ENCODE measurements around the gene SFXN5.

SFXN5 gene

GRCh38 chr2:73070643-73071359 lies 711 bp downstream of the SFXN5 start (continued):
- TF ChIP-seq EGR2 (tag by site-specific recombination; IDR thresholded peaks at IDR 0.05; ENCODE audit: low read depth): 0 out of 2 replicates have a peak, but pooled peaks have one; percentile 14
- no peak for TF ChIP-seq ZNF747 (tag by site-specific recombination; IDR thresholded peaks at IDR 0.05)
- no peak for TF ChIP-seq ZNF580 (tag by site-specific recombination; IDR thresholded peaks at IDR 0.05)
- TF ChIP-seq ZNF223 (tag by site-specific recombination; IDR thresholded peaks at IDR 0.05): no peak
- no peak for TF ChIP-seq ZSCAN16 (tag by site-specific recombination; IDR thresholded peaks at IDR 0.05)
- no peak for TF ChIP-seq ZNF513 (tag by site-specific recombination; IDR thresholded peaks at IDR 0.05)
- TF ChIP-seq ZNF202 (tag by site-specific recombination; IDR thresholded peaks at IDR 0.05; ENCODE audit: borderline replicate concordance): no peak
- no peak for TF ChIP-seq PRDM6 (tag by site-specific recombination; IDR thresholded peaks at IDR 0.05)
- TF ChIP-seq TSHZ1 (tag by site-specific recombination; IDR thresholded peaks at IDR 0.05; ENCODE audit: borderline replicate concordance): no peak
- TF ChIP-seq PBX3 (CRISPR knock-in tag; IDR thresholded peaks at IDR 0.05): no peak; the same call in 1 of the 2 replicates

GRCh38 chr2:73069855-73070642 lies 1.5 kb downstream of the SFXN5 start:
- peak overlapping the region; percentile 90 for H3K4me3 ChIP-seq (ENCODE audit: low read depth, low read length)
- CTCF ChIA-PET: interaction anchor here (1.1 kb wide), 1 partner anchor 15 kb away, joined by 3 read pairs; no protein-coding TSS in a partner anchor
- POLR2A ChIA-PET: no interaction called here
- no peaks in the 10 kb centered on the region for H3K9me3 ChIP-seq (ENCODE audit: control insufficient read depth, insufficient read depth, low read depth, low read length)
- peaks cover 3 to 20% of the 10 kb centered on the region in 2 experiments; a peak in 2 of 3 replicates for H3K36me3 ChIP-seq (ENCODE audit: control insufficient read depth in 2 of 2, insufficient read depth in 1 of 2, low read length in 2 of 2)
- no peaks in the 10 kb centered on the region; the same call in 1 of the 2 replicates for H3K4me1 ChIP-seq (ENCODE audit: control insufficient read depth, insufficient read depth, low read length)
- peak overlapping the region; percentile 80; the same call in 1 of the 2 replicates for H3K27ac ChIP-seq (ENCODE audit: extremely low read depth, low read depth, low read length)
- no peak for TF ChIP-seq GLI4 (tag by site-specific recombination; IDR thresholded peaks at IDR 0.05)
- TF ChIP-seq ZNF837 (tag by site-specific recombination; IDR thresholded peaks at IDR 0.05): no peak
- peak; percentile 54 for TF ChIP-seq SP3 (tag by site-specific recombination; IDR thresholded peaks at IDR 0.05)
- TF ChIP-seq ZNF423 (tag by site-specific recombination; IDR thresholded peaks at IDR 0.05): no peak
- no peak for TF ChIP-seq KLF8 (tag by site-specific recombination; IDR thresholded peaks at IDR 0.05)
- TF ChIP-seq ZFP41 (tag by site-specific recombination; IDR thresholded peaks at IDR 0.05; ENCODE audit: borderline replicate concordance): no peak
- no peak for TF ChIP-seq ZBTB8A (tag by site-specific recombination; IDR thresholded peaks at IDR 0.05)
- TF ChIP-seq ZNF10 (tag by site-specific recombination; IDR thresholded peaks at IDR 0.05): no peak
- TF ChIP-seq SETDB1 (IDR thresholded peaks at IDR 0.05; ENCODE audit: insufficient read length, low read length): no peak
- TF ChIP-seq BCL11B (tag by site-specific recombination; IDR thresholded peaks at IDR 0.05; ENCODE audit: low read depth): no peak
- no peak for TF ChIP-seq PRDM6 (tag by site-specific recombination; IDR thresholded peaks at IDR 0.05)
- no peak for TF ChIP-seq ZNF488 (tag by site-specific recombination; IDR thresholded peaks at IDR 0.05)
- peak; percentile 34; the same call in 1 of the 2 replicates for TF ChIP-seq ZNF335 (tag by site-specific recombination; conservative IDR thresholded peaks at IDR 0.05)
- TF ChIP-seq BCL11A (tag by site-specific recombination; IDR thresholded peaks at IDR 0.05; ENCODE audit: low read depth): no peak

All from HEK293 (cell line).